Measurements from ENCODE around the gene PIP4K2A.
"Not testable (repeated sequence)": the region's sequence is repeated elsewhere in the genome, so short reads cannot be mapped to it uniquely, and the experiment has no call there.

PIP4K2A gene

DNA sequence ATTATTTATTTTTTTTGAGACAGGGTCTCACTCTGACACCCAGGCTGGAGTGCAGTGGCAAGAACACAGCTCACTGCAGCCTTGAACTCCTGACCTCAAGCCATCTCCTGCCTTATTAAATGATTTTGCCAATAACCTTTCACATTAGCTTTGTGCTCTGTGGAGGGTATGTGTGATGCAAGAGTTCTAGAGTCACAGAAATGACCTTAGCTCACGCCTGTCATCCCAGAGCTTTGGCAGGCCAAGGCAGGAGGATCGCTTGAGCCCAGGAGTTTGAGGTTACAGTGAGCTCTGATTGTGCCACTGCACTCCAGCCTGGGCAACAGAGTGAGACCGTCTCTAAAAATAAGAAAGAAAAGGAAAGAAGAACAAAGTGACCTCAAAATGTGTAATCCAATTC, 4.3 kb upstream of the PIP4K2A start:
- DNase-seq = not testable (repeated sequence)

GRCh38 chr10:22717728-22718127, 3.4 kb upstream of the PIP4K2A start:
- DNase-seq = no peak

DNA sequence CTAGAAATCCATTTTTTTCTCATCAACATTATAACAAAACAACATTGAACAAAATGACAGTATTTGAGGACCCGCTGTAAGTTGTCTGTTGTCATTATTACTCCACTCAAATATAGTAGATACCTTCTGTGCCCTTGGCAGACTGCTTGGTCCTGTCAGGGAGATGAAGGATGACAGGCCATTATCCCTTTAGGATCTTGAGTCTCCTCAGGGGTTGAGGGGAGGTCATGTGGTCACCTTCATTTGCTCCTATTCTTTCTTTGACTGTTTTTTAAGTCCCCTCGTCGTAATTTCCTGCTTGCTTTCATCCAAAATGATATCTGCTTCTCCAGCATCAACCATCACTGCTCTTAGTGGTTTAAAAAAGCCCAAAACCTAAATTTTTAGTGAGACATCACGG, 2.6 kb upstream of the PIP4K2A start:
- DNase-seq = no peak

DNA sequence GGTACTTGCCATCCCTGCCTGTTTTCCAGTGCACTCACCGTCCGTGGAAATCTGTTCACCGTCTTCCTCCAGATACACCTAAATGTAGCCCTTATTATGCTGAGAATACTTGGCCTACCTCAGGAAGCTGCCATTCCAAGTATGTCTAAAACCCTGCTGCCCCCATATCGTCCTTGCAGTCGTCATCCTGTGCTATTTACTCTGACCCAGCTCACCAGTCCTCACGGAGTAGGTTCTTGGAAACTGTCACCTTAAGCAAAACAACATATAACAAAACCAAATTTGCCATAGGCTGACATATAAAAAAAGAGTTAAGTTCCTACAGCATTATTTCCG, 880 bp upstream of the PIP4K2A start:
- no peak for DNase-seq

GRCh38 chr10:22713853-22714478, 412 bp downstream of the PIP4K2A start:
- DNase-seq = no peak

DNA sequence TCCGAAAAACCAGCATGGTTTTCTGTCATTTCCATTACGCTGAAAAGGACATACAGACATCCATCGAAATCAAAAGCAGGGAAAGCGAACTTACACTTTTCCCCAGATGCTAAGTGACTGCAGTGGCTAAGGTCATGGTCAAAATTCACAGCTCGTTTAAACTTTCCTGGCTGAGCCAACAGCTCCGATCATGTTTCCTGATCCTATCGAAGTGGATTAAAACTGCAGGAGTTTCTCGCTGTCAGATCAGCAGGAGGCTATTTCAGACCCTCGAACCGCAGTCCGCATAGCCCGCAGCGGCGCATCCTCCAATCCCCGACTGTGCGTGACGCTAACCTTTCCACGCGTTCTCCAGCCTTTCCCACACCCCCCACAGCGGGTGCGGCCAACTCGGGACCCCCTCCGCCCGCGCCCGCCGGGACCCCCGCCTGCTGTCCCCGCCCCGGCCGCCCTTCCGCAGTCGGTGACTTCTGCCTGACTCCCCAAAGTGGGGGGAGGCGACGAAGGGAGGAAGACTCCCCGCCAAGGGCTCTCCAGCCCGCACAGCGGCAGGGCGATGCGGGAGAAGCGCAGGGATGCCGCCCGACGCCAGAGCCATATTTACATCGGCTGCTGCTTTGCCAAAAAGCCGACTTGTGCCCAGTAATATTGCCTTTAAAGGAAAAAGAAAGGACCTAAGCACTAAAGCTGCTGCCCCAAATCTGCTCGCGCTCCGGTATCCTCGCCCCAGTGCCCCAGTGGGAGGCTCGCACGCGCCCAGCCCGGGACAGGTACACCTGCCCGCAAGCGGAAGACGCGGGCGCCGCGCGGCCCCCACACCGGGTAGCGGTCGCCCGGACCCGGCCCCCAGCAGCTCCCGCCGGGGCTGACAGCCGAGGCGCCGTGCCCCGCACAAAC, 1.2 kb downstream of the PIP4K2A start:
- DNase-seq = no peak

- DNase-seq = no peak
Measured at GRCh38 chr10:22712211-22712955, 2.0 kb downstream of the PIP4K2A start.

DNA sequence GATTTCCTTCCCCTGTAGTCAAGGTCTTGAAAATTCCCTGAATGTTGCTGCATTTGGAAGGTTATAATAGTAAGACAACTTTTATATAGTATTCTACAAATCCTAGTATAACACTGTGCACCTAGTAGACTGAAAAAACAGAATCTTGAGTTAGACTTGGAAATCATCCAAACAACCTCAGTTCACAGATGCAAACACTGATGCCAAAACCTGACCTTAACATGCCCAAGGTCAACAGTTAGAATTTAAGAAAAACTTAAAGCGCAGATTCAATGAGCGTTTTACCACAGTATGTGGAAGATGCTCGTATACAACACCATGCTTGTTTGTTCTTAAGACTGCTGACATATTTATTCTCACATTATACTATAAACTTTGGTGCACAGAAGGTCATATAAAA, 3.0 kb downstream of the PIP4K2A start:
- no peak for DNase-seq

DNA sequence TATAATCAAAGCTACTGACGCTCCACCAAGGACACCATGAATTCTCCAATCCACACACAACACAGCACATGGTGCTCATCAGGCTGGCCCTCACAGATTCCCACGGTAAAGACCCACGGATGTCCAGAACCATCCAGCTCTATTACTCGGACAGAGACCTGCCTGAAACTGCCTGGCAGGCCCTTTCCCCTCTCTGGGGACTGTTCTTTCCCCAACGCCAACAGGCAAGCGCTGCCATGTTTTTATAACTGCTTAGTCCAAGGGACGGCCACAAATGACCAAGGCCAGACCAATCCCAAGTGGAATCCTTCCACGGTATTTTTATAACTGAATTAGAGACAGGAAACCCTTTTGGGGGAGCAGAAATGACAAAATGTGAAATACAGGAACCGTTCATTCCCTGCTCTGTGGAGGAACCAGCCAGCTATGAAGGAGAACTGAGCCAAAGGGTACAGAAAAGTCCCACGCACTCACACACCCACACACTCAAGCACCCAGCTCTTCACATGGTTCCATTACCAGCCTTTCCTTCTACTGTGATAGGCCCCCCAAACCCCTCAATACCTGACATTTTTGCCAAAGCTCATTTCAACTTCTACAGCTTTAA, 4.1 kb downstream of the PIP4K2A start:
- no peak for DNase-seq

DNA sequence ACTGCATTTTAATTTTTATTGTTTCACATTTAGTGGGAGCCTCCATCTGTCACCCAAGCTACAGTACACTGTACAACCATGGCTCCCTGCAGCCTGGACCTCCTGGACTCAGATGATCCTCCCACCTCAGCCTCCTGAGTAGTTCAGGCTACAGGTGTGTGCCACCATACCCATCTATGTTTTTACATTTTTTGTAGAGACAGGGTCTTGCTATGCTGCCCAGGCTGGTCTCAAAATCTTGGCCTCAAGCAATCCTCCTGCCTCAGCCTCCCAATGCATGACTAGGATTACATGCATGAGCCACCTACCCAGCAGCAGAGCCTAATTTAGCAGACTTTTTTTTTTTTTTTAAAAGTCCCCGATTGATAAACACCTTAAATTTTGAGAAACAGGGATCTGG, 5.6 kb downstream of the PIP4K2A start:
- no peak for DNase-seq

DNA sequence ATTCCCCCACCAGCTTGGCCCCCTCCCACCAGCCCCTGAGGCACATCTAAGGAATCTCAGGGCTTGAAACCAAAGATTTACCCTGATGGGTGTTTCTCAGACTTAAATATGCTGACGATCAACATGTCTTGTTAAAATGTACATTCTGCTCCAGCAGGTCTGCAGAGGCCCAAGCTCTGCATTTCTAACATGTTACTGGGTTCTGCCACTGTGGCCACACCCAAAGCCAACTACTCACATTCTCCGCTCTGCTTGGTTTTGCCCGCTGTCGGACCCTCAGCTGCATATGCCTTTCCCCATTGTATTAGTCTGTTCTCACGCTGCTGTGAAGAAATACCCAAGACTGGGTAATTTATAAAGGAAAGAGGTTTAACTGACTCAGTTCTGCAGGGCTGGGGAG, 8.9 kb downstream of the PIP4K2A start:
- no peak for DNase-seq

DNA sequence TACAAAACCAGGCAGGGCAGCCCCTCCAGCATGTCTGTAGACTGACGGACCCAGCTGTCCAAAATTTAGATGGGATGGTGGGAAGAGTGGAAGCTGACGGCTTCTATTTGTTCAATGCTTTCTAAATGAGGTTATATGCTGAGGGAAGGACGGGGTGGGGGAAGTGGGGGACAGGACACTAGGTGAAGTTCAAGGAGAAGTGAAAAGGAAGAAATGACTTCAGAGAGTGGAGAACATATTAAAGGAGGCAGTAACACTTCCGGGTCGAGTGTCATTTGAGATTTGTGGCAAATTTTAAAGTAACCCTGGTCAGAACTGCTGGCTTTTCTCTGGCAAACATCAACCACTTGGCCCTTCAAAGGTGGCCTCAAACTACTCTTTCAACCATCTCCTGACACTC, 9.4 kb downstream of the PIP4K2A start:
- no peak for DNase-seq

GRCh38 chr10:22704471-22704911, 9.9 kb downstream of the PIP4K2A start:
- no peak for DNase-seq

GRCh38 chr10:22702348-22702747, 12.0 kb downstream of the PIP4K2A start:
- DNase-seq = no peak

- no peak for DNase-seq
Measured at GRCh38 chr10:22701132-22701826, 13.1 kb downstream of the PIP4K2A start.

GRCh38 chr10:22700489-22700888, 13.9 kb downstream of the PIP4K2A start:
- DNase-seq = no peak

GRCh38 chr10:22699976-22700375, 14.4 kb downstream of the PIP4K2A start:
- no peak for DNase-seq

GRCh38 chr10:22698941-22699440, 15.4 kb downstream of the PIP4K2A start:
- DNase-seq = no peak

DNA sequence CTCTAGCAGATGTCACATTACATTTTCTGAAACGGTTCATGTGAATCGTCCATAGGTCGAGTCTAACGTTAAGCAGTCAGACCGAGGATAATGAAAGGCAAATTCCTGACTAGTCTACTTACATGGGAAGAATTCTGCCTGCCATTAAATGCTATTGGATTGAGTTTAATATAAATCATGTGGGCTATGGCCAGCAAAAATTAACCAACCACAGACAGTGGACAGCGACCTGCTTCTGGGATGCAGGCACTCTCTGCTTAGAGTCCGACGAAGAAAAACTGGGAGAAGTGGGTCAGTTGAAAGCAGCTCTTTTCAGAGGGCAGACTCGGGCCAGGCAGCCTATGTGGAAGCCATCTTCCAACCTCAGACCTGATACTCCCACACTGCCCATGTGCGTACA, 16.6 kb downstream of the PIP4K2A start:
- no peak for DNase-seq

DNA sequence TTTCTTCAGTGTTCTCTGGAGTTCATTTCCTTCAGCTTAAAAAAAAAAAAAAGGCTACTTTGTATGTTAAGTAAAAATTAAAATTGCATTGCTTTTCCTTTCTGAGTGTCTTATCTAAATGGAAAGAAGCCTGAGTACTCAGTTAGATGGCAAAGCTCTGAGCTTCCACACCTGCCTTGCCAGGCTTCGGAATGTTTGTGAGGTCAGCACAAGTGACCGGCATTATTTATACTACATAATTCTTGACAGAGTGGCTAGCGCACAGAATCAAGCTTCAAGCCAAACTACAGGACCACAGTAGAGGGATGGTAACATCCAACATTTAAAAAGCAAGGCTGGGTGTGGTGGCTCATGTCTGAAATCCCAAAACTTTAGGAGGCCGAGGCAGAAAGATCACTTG, 17.3 kb downstream of the PIP4K2A start:
- no peak for DNase-seq

DNA sequence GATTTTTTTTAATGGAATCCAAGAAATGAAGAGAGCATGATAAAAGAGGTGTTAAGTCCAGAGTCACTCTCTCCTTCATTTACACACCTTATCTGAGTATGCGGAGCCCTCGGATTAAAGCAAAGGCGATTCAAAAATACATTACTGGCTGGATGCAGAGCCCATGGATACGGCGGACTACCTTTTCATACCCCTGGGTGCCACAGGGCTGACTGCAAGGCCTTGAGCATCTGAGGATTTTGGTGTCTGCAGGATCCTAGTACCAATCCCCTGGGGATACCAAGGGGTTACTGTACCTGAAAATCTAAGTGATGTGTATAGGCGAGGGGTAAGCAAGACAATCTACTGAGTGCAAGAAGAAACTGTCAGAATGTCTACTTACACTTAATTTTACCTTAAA, 20.5 kb downstream of the PIP4K2A start:
- no peak for DNase-seq

GRCh38 chr10:22693371-22693784, 21.0 kb downstream of the PIP4K2A start:
- DNase-seq = no peak

- not testable (repeated sequence) for DNase-seq
Measured at GRCh38 chr10:22692119-22692518, 22.3 kb downstream of the PIP4K2A start.

Measured in COR-L47 (cell line).